GM15510 (cell line): ENCODE data around the gene CHST11.

Experiments used
- POLR2A ChIP-seq: IDR thresholded peaks from 3 replicates; pipeline ENCODE4 v1.6.1; 2011; ENCODE audit warnings: borderline replicate concordance; ENCODE audit not compliant: insufficient read length; ENCODE audit errors: extremely low read depth

CHST11 gene

GRCh38 chr12:104424955-104425354 lies 31.8 kb upstream of the CHST11 start:
- no peak for TF ChIP-seq POLR2A

GRCh38 chr12:104425614-104426013 lies 31.1 kb upstream of the CHST11 start:
- TF ChIP-seq POLR2A = no peak

GRCh38 chr12:104426926-104427546 lies 29.7 kb upstream of the CHST11 start:
- TF ChIP-seq POLR2A = no peak

- no peak for TF ChIP-seq POLR2A
These were observed 29.2 kb upstream of the CHST11 start for GRCh38 chr12:104427547-104427938.

GRCh38 chr12:104433061-104433460 lies 23.7 kb upstream of the CHST11 start:
- no peak for TF ChIP-seq POLR2A

GRCh38 chr12:104434129-104434528 lies 22.6 kb upstream of the CHST11 start:
- TF ChIP-seq POLR2A = no peak

- no peak for TF ChIP-seq POLR2A
These were observed 21.6 kb upstream of the CHST11 start for GRCh38 chr12:104435175-104435574.

- TF ChIP-seq POLR2A = no peak
These were observed 21.0 kb upstream of the CHST11 start for GRCh38 chr12:104435765-104436164.

GRCh38 chr12:104436790-104437189 lies 20.0 kb upstream of the CHST11 start:
- no peak for TF ChIP-seq POLR2A

GRCh38 chr12:104438134-104438533 lies 18.6 kb upstream of the CHST11 start:
- TF ChIP-seq POLR2A = no peak

GRCh38 chr12:104439137-104439536 lies 17.6 kb upstream of the CHST11 start:
- no peak for TF ChIP-seq POLR2A

- TF ChIP-seq POLR2A = no peak
These were observed 13.7 kb upstream of the CHST11 start for GRCh38 chr12:104443008-104443407.

GRCh38 chr12:104446646-104447421 lies 9.9 kb upstream of the CHST11 start:
- TF ChIP-seq POLR2A = no peak

- no peak for TF ChIP-seq POLR2A
These were observed 8.7 kb upstream of the CHST11 start for GRCh38 chr12:104448031-104448430.

- no peak for TF ChIP-seq POLR2A
These were observed 8.3 kb upstream of the CHST11 start for GRCh38 chr12:104448451-104448850.

- TF ChIP-seq POLR2A = no peak
These were observed 6.0 kb upstream of the CHST11 start for GRCh38 chr12:104450700-104451099.
